Liver (tissue), 9 donors: ENCODE results near the gene LRMDA. TPM values are rescaled to one million over a fixed set of nuclear protein-coding genes. Genes with fewer than 3 reads are reported as not detected.

ENCODE experiments used
- DNase-seq: peaks from one replicate; pipeline ENCODE4 v3.0.0-alpha.2; 2017; ENCODE audit warnings: low spot score
- H3K27ac ChIP-seq, 2 donors: one replicate each; pipeline ENCODE4 v1.7.0; 2013; ENCODE audit warnings: inconsistent platforms in 2 of 2, low read length in 2 of 2, control low read depth in 1 of 2, low read depth in 1 of 2, mild to moderate bottlenecking in 1 of 2
- H3K27me3 ChIP-seq, 4 donors: one replicate each; pipeline versions ENCODE4 v1.6.1 to v1.7.0; 2013; ENCODE audit warnings: low read length in 3 of 4, inconsistent platforms in 1 of 4, mild to moderate bottlenecking in 1 of 4, moderate library complexity in 1 of 4; ENCODE audit not compliant: control insufficient read depth in 4 of 4, insufficient read depth in 4 of 4
- H3K36me3 ChIP-seq, 4 donors: one replicate each; pipeline versions ENCODE4 v1.6.1 to v1.7.0; 2013; ENCODE audit warnings: low read length in 3 of 4, mild to moderate bottlenecking in 3 of 4, low read depth in 1 of 4, moderate library complexity in 1 of 4; ENCODE audit not compliant: control insufficient read depth in 4 of 4, insufficient read depth in 3 of 4
- H3K4me1 ChIP-seq, 4 donors: one replicate each; pipeline versions ENCODE4 v1.6.1 to v1.7.0; 2013; ENCODE audit warnings: low read length in 3 of 4, mild to moderate bottlenecking in 3 of 4, moderate library complexity in 1 of 4; ENCODE audit not compliant: control insufficient read depth in 4 of 4, insufficient read depth in 4 of 4
- H3K4me3 ChIP-seq, 3 donors: one replicate each; pipeline versions ENCODE4 v1.6.1 to v1.7.0; 2013; ENCODE audit warnings: low read length in 3 of 3, control low read depth in 1 of 3, low read depth in 1 of 3, mild to moderate bottlenecking in 1 of 3
- H3K9ac ChIP-seq, 2 donors: one replicate each; pipeline ENCODE4 v1.7.0; 2013; ENCODE audit warnings: low read length in 2 of 2, mild to moderate bottlenecking in 2 of 2, moderate library complexity in 2 of 2, control low read depth in 1 of 2, low read depth in 1 of 2
- H3K9me3 ChIP-seq, 4 donors: one replicate each; pipeline versions ENCODE4 v1.6.1 to v1.7.0; 2013; ENCODE audit warnings: low read length in 3 of 4; ENCODE audit not compliant: control insufficient read depth in 4 of 4
- CTCF ChIP-seq: fragments of 150-350 bp; IDR thresholded peaks from 2 replicates; pipeline ENCODE4 v1.5.1; 2017; ENCODE audit warnings: improper control_type of control experiment, low read depth, low read length; ENCODE audit not compliant: missing input control
- EGR1 ChIP-seq, 2 donors: IDR thresholded peaks; 2 replicates each; pipeline ENCODE4 v1.6.1; 2016 to 2018; ENCODE audit warnings: antibody characterized with exemption in 2 of 2, low read depth in 2 of 2
- FOXA1 ChIP-seq: IDR thresholded peaks from 2 replicates; pipeline ENCODE4 v1.6.1; 2016; ENCODE audit warnings: antibody characterized with exemption
- FOXA2 ChIP-seq: IDR thresholded peaks from 2 replicates; pipeline ENCODE4 v1.6.1; 2016; ENCODE audit warnings: antibody characterized with exemption
- GABPA ChIP-seq, 2 donors: IDR thresholded peaks in 1 of 2; conservative IDR thresholded peaks in 1 of 2; 2 replicates each; pipeline ENCODE4 v1.6.1; 2016; ENCODE audit warnings: antibody characterized with exemption in 2 of 2, mild to moderate bottlenecking in 1 of 2, moderate library complexity in 1 of 2
- HNF4A ChIP-seq, 2 donors: conservative IDR thresholded peaks; 2 replicates each; pipeline ENCODE4 v1.6.1; 2016; ENCODE audit warnings: antibody characterized with exemption in 2 of 2, mild to moderate bottlenecking in 2 of 2
- HNF4G ChIP-seq: IDR thresholded peaks from 2 replicates; pipeline ENCODE4 v1.6.1; 2016; ENCODE audit warnings: antibody characterized with exemption
- JUND ChIP-seq, 2 donors: IDR thresholded peaks; 2 replicates each; pipeline ENCODE4 v1.6.1; 2016; ENCODE audit warnings: antibody characterized with exemption in 2 of 2
- NR2F2 ChIP-seq: IDR thresholded peaks from 2 replicates; pipeline ENCODE4 v1.6.1; 2016; ENCODE audit warnings: antibody characterized with exemption
- RAD21 ChIP-seq, 2 donors: IDR thresholded peaks; 2 replicates each; pipeline ENCODE4 v1.6.1; 2016; ENCODE audit warnings: antibody characterized with exemption in 2 of 2, mild to moderate bottlenecking in 2 of 2
- REST ChIP-seq: IDR thresholded peaks from 2 replicates; pipeline ENCODE4 v1.6.1; 2016; ENCODE audit warnings: antibody characterized with exemption, mild to moderate bottlenecking
- RXRA ChIP-seq, 2 donors: IDR thresholded peaks; 2 replicates each; pipeline ENCODE4 v1.6.1; 2017 to 2018; ENCODE audit warnings: antibody characterized with exemption in 2 of 2, mild to moderate bottlenecking in 1 of 2
- SP1 ChIP-seq: IDR thresholded peaks from 2 replicates; pipeline ENCODE4 v1.6.1; 2018; ENCODE audit warnings: antibody characterized with exemption, mild to moderate bottlenecking
- TAF1 ChIP-seq: conservative IDR thresholded peaks from 2 replicates; pipeline ENCODE4 v1.6.1; 2016; ENCODE audit warnings: antibody characterized with exemption, mild to moderate bottlenecking
- YY1 ChIP-seq: IDR thresholded peaks from 2 replicates; pipeline ENCODE4 v1.6.1; 2016; ENCODE audit warnings: antibody characterized with exemption, mild to moderate bottlenecking
- WGBS: extraction: QIAGEN DNeasy Blood & Tissue Kit; methylation state at CpG from one replicate; pipeline ENCODE4 v1.1.7; 2013; 5-methylcytosine and 5-hydroxymethylcytosine counted together
- polyA plus RNA-seq, 2 donors: library from polyadenylated mRNA; stranded (reverse) in 1 of 2; unstranded in 1 of 2; fragments of 200-250 nt in 1 of 2; fragments of >200 nt in 1 of 2; fragmentation: Nextera tagmentation in 1 of 2; extraction: Ambion mirVana in 1 of 2; gene quantifications; one replicate each; pipeline versions ENCODE4 v1.2.1 to v1.2.3, GENCODE V29; 2013 to 2015
- total RNA-seq, 2 donors: library from RNA; depleted of rRNA; stranded (reverse); fragments of >200 nt; gene quantifications; one replicate each; pipeline ENCODE4 v1.2.3, GENCODE V29; 2014
- TF ChIP-seq, protein P1 (sequence below): IDR thresholded peaks from 2 replicates; pipeline ENCODE4 v1.6.1; 2016; ENCODE audit warnings: antibody characterized with exemption
- TF ChIP-seq, protein P2 (sequence below): IDR thresholded peaks from 2 replicates; pipeline ENCODE4 v1.6.1; 2016; ENCODE audit warnings: antibody characterized with exemption
- TF ChIP-seq, protein P3 (sequence below): IDR thresholded peaks from 2 replicates; pipeline ENCODE4 v1.6.1; 2016; ENCODE audit warnings: antibody characterized with exemption
- donor health status: healthy.
- donor health status: healthy.
- donor health status: healthy.
- donor health status: healthy.
- donor health status: healthy.

Gene LRMDA
- total and polyA plus RNA-seq, 4 donors, result 7.9 to 15.8 (median 11.3) TPM

- H3K36me3 ChIP-seq, result no peaks in the 10 kb centered on the region
- no peaks in the 10 kb centered on the region for H3K9me3 ChIP-seq
- DNase-seq, result no peak
- WGBS, result 98% methylated on average over 4 of the region's 4 CpGs
- no peak overlapping the region for H3K27ac ChIP-seq
- TF ChIP-seq FOXA1, result no peak
- TF ChIP-seq RXRA (IDR thresholded peaks at IDR 0.05), result no peak
- no peak for TF ChIP-seq NR2F2
- TF ChIP-seq JUND (IDR thresholded peaks at IDR 0.05), result no peak
- no peak for TF ChIP-seq REST
- TF ChIP-seq GABPA (IDR thresholded peaks at IDR 0.05 in 1 of 2, conservative IDR thresholded peaks at IDR 0.05 in 1 of 2), result no peak
- no peak for TF ChIP-seq TAF1
- no peak for TF ChIP-seq EGR1 (IDR thresholded peaks at IDR 0.05; ENCODE audit: low read depth in 2 of 2)
- TF ChIP-seq FOXA2, result no peak
- no peak for TF ChIP-seq RAD21 (IDR thresholded peaks at IDR 0.05)
- TF ChIP-seq YY1, result no peak
- no peaks in the 10 kb centered on the region for H3K27me3 ChIP-seq
- no peak overlapping the region for H3K9ac ChIP-seq
- peaks cover 0 to 5% (median 2%) of the 10 kb centered on the region in 4 donors for H3K4me1 ChIP-seq
- H3K4me3 ChIP-seq, result no peak overlapping the region
These were observed 426.5 kb downstream of the LRMDA start for GRCh38 chr10:75857896-75858295.

DNA sequence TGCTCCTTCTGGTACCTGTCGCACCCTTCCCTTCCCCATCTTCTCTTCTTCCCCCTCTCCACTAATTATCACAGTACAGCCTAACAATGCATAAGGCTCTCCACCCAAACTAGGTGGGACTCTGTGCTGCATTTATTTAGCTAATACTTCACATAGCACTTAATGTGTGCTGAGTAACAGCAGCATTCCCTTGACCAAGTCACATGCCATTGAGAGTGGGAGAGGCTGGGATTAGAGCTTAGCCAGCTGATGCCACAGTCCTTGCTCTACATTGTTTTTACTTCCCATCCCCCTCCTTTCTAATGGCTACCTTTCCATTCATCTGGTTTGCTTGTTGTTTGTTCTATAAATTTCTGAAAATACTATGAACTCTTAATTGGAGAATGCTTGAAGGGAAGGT is 426.9 kb downstream of the LRMDA start:
- H3K27ac ChIP-seq, result no peak overlapping the region
- WGBS, result 96% methylated on average over 1 of the region's 1 CpG

More for the DNA sequence above, 426.9 kb downstream of the LRMDA start:
- H3K36me3 ChIP-seq, result peaks cover 0 to 1% (median 0%) of the 10 kb centered on the region in 4 donors
- H3K27me3 ChIP-seq, result no peaks in the 10 kb centered on the region
- no peak overlapping the region for H3K4me3 ChIP-seq
- TF ChIP-seq, protein P1, sequence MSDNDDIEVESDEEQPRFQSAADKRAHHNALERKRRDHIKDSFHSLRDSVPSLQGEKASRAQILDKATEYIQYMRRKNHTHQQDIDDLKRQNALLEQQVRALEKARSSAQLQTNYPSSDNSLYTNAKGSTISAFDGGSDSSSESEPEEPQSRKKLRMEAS, result no peak
- TF ChIP-seq JUND (IDR thresholded peaks at IDR 0.05), result no peak
- no peak for TF ChIP-seq RAD21 (IDR thresholded peaks at IDR 0.05)
- no peak for TF ChIP-seq FOXA2
- no peak for TF ChIP-seq GABPA (IDR thresholded peaks at IDR 0.05 in 1 of 2, conservative IDR thresholded peaks at IDR 0.05 in 1 of 2)
- TF ChIP-seq SP1, result no peak
- TF ChIP-seq, protein P2, sequence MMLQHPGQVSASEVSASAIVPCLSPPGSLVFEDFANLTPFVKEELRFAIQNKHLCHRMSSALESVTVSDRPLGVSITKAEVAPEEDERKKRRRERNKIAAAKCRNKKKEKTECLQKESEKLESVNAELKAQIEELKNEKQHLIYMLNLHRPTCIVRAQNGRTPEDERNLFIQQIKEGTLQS, result no peak
- TF ChIP-seq EGR1 (IDR thresholded peaks at IDR 0.05; ENCODE audit: low read depth in 2 of 2), result no peak
- TF ChIP-seq HNF4A (conservative IDR thresholded peaks at IDR 0.05), result no peak
- no peak for TF ChIP-seq CTCF
- TF ChIP-seq HNF4G, result no peak
- TF ChIP-seq NR2F2, result no peak
- TF ChIP-seq FOXA1, result no peak
- TF ChIP-seq, protein P3, sequence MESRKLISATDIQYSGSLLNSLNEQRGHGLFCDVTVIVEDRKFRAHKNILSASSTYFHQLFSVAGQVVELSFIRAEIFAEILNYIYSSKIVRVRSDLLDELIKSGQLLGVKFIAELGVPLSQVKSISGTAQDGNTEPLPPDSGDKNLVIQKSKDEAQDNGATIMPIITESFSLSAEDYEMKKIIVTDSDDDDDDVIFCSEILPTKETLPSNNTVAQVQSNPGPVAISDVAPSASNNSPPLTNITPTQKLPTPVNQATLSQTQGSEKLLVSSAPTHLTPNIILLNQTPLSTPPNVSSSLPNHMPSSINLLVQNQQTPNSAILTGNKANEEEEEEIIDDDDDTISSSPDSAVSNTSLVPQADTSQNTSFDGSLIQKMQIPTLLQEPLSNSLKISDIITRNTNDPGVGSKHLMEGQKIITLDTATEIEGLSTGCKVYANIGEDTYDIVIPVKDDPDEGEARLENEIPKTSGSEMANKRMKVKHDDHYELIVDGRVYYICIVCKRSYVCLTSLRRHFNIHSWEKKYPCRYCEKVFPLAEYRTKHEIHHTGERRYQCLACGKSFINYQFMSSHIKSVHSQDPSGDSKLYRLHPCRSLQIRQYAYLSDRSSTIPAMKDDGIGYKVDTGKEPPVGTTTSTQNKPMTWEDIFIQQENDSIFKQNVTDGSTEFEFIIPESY, result no peak
- no peak for TF ChIP-seq RXRA (IDR thresholded peaks at IDR 0.05)
- no peak for TF ChIP-seq TAF1
- no peak for TF ChIP-seq REST
- no peak for TF ChIP-seq YY1
- no peak overlapping the region for H3K9ac ChIP-seq
- peaks cover 0 to 5% (median 2%) of the 10 kb centered on the region in 4 donors for H3K4me1 ChIP-seq
- H3K9me3 ChIP-seq, result no peaks in the 10 kb centered on the region
- no peak for DNase-seq
